ENCODE results near the gene EDRF1.

GRCh38 chr10:125769175-125769574 lies 49.7 kb downstream of the EDRF1 start:
- TF ChIP-seq ELK4 (IDR thresholded peaks at IDR 0.05; ENCODE audit: borderline replicate concordance, low read depth, low read length) (no peak), REST (tag by site-specific recombination; IDR thresholded peaks at IDR 0.05) (no peak), ZNF211 (tag by site-specific recombination; IDR thresholded peaks at IDR 0.05; ENCODE audit: low read depth) (no peak), ZNF335 (tag by site-specific recombination; conservative IDR thresholded peaks at IDR 0.05) (no peak), CTCF (tag by site-specific recombination; IDR thresholded peaks at IDR 0.05) (no peak), ATF2 (tag by site-specific recombination; IDR thresholded peaks at IDR 0.05; ENCODE audit: low read depth) (no peak), ZNF76 (tag by site-specific recombination; IDR thresholded peaks at IDR 0.05; ENCODE audit: borderline replicate concordance, low read depth) (no peak), ZFP3 (tag by site-specific recombination; IDR thresholded peaks at IDR 0.05; ENCODE audit: low read depth) (no peak), ZBTB44 (tag by site-specific recombination; IDR thresholded peaks at IDR 0.05) (no peak), ZNF274 (IDR thresholded peaks at IDR 0.05; ENCODE audit: low read length) (no peak), ZNF274 (tag by site-specific recombination; IDR thresholded peaks at IDR 0.05; ENCODE audit: borderline replicate concordance) (no peak)

Data from HEK293 (cell line).